Activated CD4-positive, alpha-beta T cell treated with anti-CD3 and anti-CD28 coated beads, Interleukin-2, Interleukin-4, amounts not matched to agents 100 ng/mL and 50 ng/mL, durations not matched to agents 16 hours and 8 hours (primary cell): ENCODE results near the gene SSRP1.

ENCODE experiments used
- DNase-seq: peaks from one replicate; pipeline ENCODE4 v3.0.0-alpha.2; 2020; ENCODE audit warnings: low spot score

Gene SSRP1

DNA sequence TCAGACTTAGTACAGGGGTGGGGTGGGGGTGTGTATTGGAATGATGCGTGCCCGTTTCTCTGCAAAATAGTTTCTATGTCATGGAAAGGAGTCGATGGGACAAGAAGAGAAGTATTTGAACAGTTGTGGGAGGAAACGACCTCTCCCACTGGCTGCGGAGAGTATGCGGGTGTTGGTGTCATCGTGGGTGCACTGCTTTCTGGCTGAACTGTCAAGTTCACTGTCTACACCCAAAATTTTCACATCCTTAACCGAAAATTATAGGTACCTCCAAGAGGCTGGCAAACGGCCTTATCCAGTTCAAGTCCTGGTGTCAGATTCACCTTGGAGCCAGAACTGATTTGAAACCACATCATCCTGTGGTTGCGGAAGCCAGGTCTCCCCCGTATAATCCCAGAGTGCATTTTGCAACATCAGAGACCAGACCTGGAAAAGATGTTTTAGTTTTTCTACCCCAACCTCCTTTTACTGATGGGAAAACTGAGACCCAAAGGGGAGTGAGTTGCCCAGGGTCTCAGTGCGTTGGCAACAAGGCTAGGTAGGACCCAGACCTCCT, 497 bp upstream of the SSRP1 start:
- peak; percentile 14 for DNase-seq

DNA sequence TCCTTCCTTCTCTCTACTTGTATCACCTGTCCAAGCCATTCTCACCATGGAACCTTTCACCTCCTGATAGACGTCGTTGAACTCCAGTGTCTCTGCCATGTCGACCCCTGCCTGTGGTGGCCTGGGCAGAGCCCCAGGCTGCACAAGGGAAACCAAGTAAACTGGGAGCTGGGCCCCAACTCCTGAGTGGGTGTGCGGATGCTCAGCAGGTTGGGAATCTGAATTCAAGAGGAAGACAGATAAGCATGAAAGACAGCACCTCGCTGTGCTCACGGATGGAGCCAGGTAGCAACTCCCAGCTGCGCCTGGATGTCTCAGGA, 709 bp downstream of the SSRP1 start:
- DNase-seq = no peak

DNA sequence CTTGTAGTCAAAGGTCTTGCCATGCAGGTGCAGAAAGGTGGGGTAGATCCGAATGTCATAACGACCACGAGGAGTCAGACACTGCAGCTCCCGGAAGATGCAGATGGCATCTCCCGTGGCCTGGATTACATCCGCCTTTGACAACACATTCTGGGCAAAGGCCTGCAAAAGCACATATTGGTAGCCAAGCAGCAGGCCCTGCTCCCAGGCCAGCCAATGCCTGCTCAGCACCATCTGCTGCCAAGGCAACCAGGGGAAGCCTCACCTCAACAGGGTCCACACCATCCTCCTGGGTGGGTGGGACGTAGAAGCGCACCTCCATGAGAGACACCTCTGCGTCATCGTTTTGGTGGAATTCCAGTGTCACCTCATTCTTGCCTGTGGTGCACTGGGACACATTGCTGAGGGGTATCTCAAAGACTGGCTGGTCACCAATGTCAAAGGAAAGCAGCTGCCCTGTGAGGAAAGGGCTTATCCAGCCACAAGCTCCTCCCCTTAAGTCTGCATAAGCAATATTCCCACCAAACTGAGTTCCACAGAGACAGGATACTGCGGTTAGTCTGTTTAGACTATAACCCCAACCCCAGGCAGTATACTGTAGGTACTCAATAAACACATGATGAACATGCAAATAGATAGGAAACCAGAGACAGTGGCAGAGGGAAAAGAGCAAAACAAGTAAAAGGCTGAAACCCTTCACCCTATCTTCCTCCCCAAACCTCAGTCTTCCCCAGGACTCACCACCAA, 2.8 kb downstream of the SSRP1 start:
- DNase-seq = no peak

- DNase-seq = no peak
Observed at GRCh38 chr11:57331720-57332119, 4.0 kb downstream of the SSRP1 start.

GRCh38 chr11:57330029-57330428, 5.7 kb downstream of the SSRP1 start:
- DNase-seq = peak; percentile 39

GRCh38 chr11:57327721-57328120, 8.0 kb downstream of the SSRP1 start:
- no peak for DNase-seq

DNA sequence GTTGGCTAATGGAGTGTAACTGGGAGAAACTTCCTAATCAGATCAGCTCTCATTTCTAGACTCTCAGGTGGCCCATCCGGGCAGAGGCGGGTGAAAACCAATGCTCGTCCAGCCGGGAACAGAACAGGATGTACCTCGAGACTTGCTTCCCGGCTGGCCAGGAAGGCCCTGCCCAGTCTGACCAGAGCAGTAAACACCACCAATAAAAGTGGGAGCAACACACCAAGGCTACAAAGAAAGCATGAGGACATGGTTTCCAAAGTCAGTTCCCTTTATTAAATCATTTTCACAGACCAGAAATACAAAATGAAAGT, 10.0 kb downstream of the SSRP1 start:
- no peak for DNase-seq

DNA sequence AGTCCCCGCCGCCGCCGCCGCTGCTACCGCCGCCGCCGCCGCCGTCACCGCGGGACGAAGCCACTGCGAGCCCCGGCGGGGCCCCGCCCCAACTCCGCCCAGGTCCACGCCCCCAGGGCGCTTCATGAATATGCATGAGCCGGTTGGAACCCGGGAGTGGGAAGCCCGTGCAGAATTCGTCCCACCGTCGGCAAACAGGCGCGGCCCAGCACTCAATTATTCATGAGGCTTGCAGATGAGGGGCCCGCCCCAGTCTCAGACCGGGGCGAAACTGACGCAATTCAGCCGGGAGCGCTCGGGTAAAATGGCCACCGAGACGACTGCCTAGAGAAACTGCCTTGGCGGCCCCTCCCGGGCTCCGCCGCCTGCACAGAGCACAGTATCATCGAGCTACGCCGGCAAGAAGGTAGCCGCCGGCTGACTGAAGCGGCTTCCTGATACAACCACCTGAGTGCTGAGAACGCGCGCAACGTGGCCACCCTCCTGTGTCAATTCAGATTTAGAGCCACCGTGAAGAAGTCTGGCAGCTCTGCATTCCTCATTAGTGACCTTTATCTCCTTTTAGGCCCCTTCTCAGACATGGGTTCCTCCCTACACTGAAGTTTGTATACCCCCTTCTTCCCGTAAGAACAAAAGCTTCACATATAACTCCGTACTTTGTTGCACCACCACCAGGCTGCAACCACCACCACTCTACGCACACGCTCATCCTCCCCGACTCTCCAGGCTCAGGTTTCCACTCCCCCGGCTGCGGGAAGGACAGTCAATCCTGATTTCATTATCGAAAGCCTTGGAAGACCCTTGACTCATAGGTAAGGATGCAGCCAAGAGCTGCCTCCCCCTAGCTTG, 10.6 kb downstream of the SSRP1 start, which contains the start of gene TNKS1BP1:
TSS of gene TNKS1BP1 (minus strand) at position 67 of the 849 bp plus-strand sequence. CDS start 3,067 bp downstream, outside the sequence.
- peak; percentile 87 for DNase-seq

DNA sequence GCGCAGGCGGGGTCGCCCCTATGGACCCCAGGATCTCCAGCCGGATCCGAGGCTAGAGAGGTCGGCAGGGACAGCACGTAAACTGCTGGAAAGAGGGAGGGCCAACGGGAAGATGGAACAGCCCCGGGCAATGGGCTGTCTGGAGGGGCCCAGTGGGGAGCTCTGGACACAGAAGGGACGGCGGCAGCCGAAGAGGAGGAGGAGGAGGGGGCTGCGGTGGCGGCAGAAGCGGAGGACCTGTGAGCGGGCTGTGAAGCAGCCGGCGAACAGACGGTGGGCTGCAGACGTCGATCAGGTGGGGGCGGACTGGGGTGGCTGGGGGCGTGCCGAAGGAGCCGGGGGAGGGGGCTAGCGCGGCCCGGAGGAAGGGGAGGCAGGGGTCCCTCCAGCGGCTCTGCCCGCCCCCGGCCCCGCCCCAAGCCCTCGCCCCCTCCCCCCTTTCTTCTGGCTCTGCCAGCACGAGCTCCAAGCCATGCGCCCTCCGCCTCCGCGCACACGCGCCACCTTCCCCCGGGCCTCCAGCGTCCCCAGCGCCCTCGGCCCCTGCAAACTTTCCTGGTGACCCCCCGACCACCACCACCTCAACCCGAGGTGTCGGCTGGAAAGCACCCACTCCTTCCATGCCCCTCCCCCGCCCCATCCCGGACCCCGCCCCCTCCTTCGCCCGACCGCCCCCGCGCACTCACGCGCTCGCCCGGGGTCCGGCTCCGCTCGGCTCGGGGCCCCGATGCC, 11.4 kb downstream of the SSRP1 start:
- DNase-seq = no peak

DNA sequence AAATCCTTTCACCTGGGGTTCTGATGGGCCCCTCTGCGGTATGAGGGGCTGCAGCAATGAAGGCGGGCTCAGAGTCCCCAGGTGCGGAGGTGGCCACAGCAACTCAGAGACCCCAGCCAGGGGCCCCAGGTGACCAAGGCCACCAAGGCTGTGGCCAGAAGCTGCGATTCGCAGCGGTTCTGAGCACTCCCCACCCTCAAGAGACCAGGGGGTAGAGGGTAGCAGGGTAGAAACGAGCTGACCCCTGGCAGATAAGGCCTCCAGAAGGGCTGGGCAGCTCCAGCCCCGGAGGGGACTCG, 11.9 kb downstream of the SSRP1 start:
- DNase-seq = no peak

- no peak for DNase-seq
Observed at GRCh38 chr11:57323167-57323854, 12.4 kb downstream of the SSRP1 start.

GRCh38 chr11:57322256-57323166, 13.2 kb downstream of the SSRP1 start:
- DNase-seq = no peak

DNA sequence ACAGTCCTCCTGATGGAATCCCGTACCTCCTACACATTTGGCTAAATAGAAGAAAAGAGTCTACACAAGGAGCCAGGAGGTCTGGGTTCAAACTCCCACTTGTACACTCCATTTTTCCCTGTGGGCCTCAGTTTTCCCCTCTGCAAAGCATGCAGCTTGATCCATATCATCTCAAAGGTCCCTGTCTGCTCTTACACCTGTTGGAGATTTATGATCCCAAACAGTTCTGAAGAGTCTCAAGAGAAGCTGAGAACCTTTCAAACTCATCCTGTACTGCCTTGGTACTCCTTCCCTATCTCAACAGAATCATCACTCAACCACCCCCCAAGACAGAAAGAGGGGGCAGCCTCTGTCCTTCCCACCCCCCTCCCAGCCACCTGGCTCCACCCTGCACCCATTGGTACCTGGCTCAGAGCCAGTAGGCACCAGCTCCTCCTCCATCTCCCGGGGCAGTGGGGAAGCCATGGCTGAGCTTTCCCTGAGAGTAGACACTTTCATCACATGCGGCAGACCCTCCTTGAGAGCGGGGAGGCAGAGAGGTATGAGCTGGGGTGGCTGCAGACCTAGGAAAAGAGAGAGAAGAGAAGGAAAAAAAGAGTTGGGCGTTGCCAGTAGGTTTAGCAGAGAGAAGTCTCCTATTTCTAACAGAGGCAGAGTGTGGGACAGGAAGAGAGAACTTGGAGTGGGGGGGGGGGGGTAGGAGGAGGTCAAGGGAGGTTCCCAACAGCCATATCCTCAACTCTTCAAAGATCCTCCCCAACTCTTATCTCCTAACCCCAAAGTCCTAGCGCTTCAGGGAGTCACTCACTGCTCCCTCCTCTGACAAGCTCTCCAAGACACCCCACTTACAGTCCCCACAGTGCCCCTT, 14.1 kb downstream of the SSRP1 start:
- DNase-seq = no peak

DNA sequence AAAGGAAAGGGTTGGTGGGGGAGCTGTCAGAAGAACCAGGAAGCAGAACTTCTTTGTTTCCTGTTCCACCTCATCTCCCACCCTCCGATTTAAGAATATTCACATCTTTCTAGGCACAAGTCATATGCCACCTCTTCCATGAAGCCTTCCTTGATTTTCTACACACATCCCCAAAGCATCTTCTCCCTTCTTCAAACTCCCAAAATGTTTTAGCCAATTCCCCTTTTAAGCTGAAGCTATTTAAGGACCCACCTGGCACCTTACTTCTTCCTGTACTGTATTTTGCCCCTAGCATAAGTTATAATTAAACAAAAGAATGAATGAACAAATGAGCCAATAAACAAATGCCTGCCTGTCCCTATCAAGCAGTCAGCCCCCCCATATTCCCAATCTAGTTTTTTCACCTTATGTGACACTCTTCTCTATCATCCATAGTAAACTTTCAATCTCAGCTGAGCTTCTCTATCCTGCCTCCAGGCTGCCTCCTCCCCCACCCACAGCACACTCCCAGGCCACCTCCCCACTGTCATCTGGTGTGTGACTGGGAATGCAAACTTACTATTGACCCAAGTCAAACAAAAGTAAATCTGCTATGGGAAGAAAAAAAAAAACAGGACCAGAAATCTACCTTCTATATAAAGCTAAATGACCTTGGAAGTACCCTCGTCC, 14.8 kb downstream of the SSRP1 start:
- no peak for DNase-seq

GRCh38 chr11:57320067-57320718, 15.5 kb downstream of the SSRP1 start:
- DNase-seq = no peak

GRCh38 chr11:57318178-57318577, 17.5 kb downstream of the SSRP1 start:
- no peak for DNase-seq

DNA sequence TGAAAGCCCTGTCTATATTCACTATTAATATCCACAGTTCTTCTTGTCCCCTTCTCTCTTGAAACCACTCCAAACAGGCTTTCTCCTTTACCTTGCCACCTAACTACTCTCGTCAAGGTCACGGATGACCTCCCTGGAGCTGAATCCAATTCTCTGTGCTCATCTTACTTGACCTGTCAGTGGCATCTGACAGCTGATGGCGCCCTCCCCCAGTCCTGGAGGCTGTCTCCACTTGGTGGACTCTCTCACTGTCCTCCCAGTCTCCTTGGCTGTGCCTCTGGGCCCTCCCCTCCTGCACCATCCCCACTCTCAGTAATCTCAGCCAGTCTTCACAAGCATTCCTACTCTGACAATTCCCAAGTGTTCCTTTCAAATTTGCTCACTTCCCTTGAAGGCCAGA, 19.7 kb downstream of the SSRP1 start:
- no peak for DNase-seq

- DNase-seq = no peak
Observed at GRCh38 chr11:57315491-57315890, 20.2 kb downstream of the SSRP1 start.
